Endodermal cell (in vitro differentiated cells): ENCODE data around the gene ZNF469. TPM values are rescaled to one million over a fixed set of nuclear protein-coding genes. Genes with fewer than 3 reads are reported as not detected.

ENCODE experiments used
- DNase-seq: peaks from one replicate; pipeline ENCODE4 v3.0.0-alpha.2; 2017
- H3K27ac ChIP-seq: 2 replicates; pipeline ENCODE4 v1.5.1; 2013; ENCODE audit warnings: mild to moderate bottlenecking, low read depth, low read length, moderate library complexity
- H3K27me3 ChIP-seq: 2 replicates; pipeline ENCODE4 v1.6.1; 2013; ENCODE audit warnings: mild to moderate bottlenecking, low read length, moderate library complexity; ENCODE audit not compliant: insufficient read depth, control insufficient read depth, poor library complexity, severe bottlenecking
- H3K36me3 ChIP-seq: 2 replicates; pipeline ENCODE4 v1.7.0; 2013; ENCODE audit warnings: mild to moderate bottlenecking, low read length, moderate library complexity; ENCODE audit not compliant: control insufficient read depth, insufficient read depth
- H3K4me1 ChIP-seq: one replicate; pipeline ENCODE4 v1.7.0; 2013; ENCODE audit warnings: low read length; ENCODE audit not compliant: control insufficient read depth, insufficient read depth
- H3K4me3 ChIP-seq: 2 replicates; pipeline ENCODE4 v1.5.1; 2013; ENCODE audit warnings: mild to moderate bottlenecking, low read length, moderate library complexity
- H3K9ac ChIP-seq: 2 replicates; pipeline ENCODE4 v1.6.1; 2013; ENCODE audit warnings: mild to moderate bottlenecking, low read length, moderate library complexity; ENCODE audit not compliant: poor library complexity, severe bottlenecking; ENCODE audit errors: extremely low read depth
- H3K9me3 ChIP-seq: 2 replicates; pipeline ENCODE4 v1.6.1; 2013; ENCODE audit warnings: mild to moderate bottlenecking, low read length, moderate library complexity; ENCODE audit not compliant: control insufficient read depth
- H3K27ac Mint-ChIP-seq: 2 replicates; pipeline ENCODE4 v1.8.0; 2020; ENCODE audit warnings: mixed read lengths
- H3K27me3 Mint-ChIP-seq: 2 replicates; pipeline ENCODE4 v1.8.0; 2021; ENCODE audit warnings: mild to moderate bottlenecking, mixed read lengths; ENCODE audit not compliant: insufficient read depth
- H3K36me3 Mint-ChIP-seq: 2 replicates; pipeline ENCODE4 v1.8.0; 2020; ENCODE audit warnings: low read depth, mixed read lengths
- H3K4me1 Mint-ChIP-seq: 2 replicates; pipeline ENCODE4 v1.8.0; 2020; ENCODE audit warnings: mixed read lengths
- H3K4me3 Mint-ChIP-seq: 2 replicates; pipeline ENCODE4 v1.8.0; 2020; ENCODE audit warnings: mild to moderate bottlenecking, moderate library complexity, mixed read lengths
- H3K9me3 Mint-ChIP-seq: 2 replicates; pipeline ENCODE4 v1.8.0; 2020; ENCODE audit warnings: mild to moderate bottlenecking, mixed read lengths
- CTCF ChIP-seq: fragments of 200-600 bp; sonication (generic); conservative IDR thresholded peaks from 2 replicates; pipeline ENCODE4 v1.5.0; 2021; ENCODE audit warnings: antibody characterized with exemption, mild to moderate bottlenecking
- WGBS, 2 experiments: methylation state at CpG; one replicate each; pipeline versions ENCODE4 v1.1.5 to v1.1.7; 2013; ENCODE audit warnings: missing lambda C conversion rate in 2 of 2, mixed read lengths in 1 of 2; ENCODE audit not compliant: insufficient coverage in 1 of 2, insufficient read length in 1 of 2; 5-methylcytosine and 5-hydroxymethylcytosine counted together
- total RNA-seq, 2 donors: library from RNA; stranded (reverse); fragmentation: NEBNext Ultra II Directional in 1 of 2; extraction: Animal tissue kit (Norgen Biotek cat#: 25700) in 1 of 2; gene quantifications; 2 replicates in 1 of 2; 3 replicates in 1 of 2; pipeline ENCODE4 v1.2.1, GENCODE V29; 2021

Gene ZNF469
- total RNA-seq, 2 donors from 2014 or later, result 0.68 to 4.7 TPM

- Mint-ChIP-seq H3K36me3 (no peaks in the 10 kb centered on the region), H3K4me1 (no peaks in the 10 kb centered on the region), H3K27ac (no peak overlapping the region), H3K27me3 (no peaks in the 10 kb centered on the region), H3K9me3 (no peaks in the 10 kb centered on the region), H3K4me3 (no peak overlapping the region)
- Histone ChIP-seq H3K4me3 (no peak overlapping the region), H3K4me1 (no peaks in the 10 kb centered on the region), H3K36me3 (no peaks in the 10 kb centered on the region), H3K27me3 (no peaks in the 10 kb centered on the region), H3K9ac (no peak overlapping the region), H3K27ac (no peak overlapping the region), H3K9me3 (no peaks in the 10 kb centered on the region)
- TF ChIP-seq CTCF, result no peak
- DNase-seq, result no peak
- 91 to 100% methylated on average over 4 to 13 of the region's 14 CpGs for WGBS, 2 experiments
Measured at GRCh38 chr16:88421301-88421700, 38.5 kb downstream of the ZNF469 start.

GRCh38 chr16:88421871-88422433, 39.2 kb downstream of the ZNF469 start:
- DNase-seq, result no peak
- Histone ChIP-seq H3K4me3 (no peak overlapping the region), H3K36me3 (no peaks in the 10 kb centered on the region), H3K27me3 (no peaks in the 10 kb centered on the region), H3K27ac (no peak overlapping the region), H3K4me1 (no peaks in the 10 kb centered on the region), H3K9me3 (no peaks in the 10 kb centered on the region), H3K9ac (no peak overlapping the region)
- Mint-ChIP-seq H3K36me3 (no peaks in the 10 kb centered on the region), H3K27me3 (no peaks in the 10 kb centered on the region), H3K4me1 (no peaks in the 10 kb centered on the region), H3K27ac (no peak overlapping the region), H3K4me3 (no peak overlapping the region), H3K9me3 (no peaks in the 10 kb centered on the region)
- WGBS, 2 experiments, result 51 to 100% methylated on average over 1 to 5 of the region's 5 CpGs
- no peak for TF ChIP-seq CTCF

GRCh38 chr16:88422733-88423447, 40.1 kb downstream of the ZNF469 start:
- 42 to 48% methylated on average over 3 of the region's 3 CpGs for WGBS, 2 experiments
- no peak overlapping the region for H3K9ac ChIP-seq

More at GRCh38 chr16:88422733-88423447, 40.1 kb downstream of the ZNF469 start:
- H3K27ac Mint-ChIP-seq, result no peak overlapping the region
- TF ChIP-seq CTCF, result no peak
- DNase-seq, result no peak
- H3K9me3 Mint-ChIP-seq, result no peaks in the 10 kb centered on the region
- no peaks in the 10 kb centered on the region for H3K27me3 ChIP-seq
- H3K4me1 Mint-ChIP-seq, result no peaks in the 10 kb centered on the region
- H3K36me3 Mint-ChIP-seq, result no peaks in the 10 kb centered on the region
- H3K4me3 Mint-ChIP-seq, result no peak overlapping the region
- H3K36me3 ChIP-seq, result no peaks in the 10 kb centered on the region
- no peak overlapping the region for H3K27ac ChIP-seq
- no peaks in the 10 kb centered on the region for H3K27me3 Mint-ChIP-seq
- no peaks in the 10 kb centered on the region for H3K9me3 ChIP-seq
- H3K4me1 ChIP-seq, result no peaks in the 10 kb centered on the region
- H3K4me3 ChIP-seq, result no peak overlapping the region
